ENCODE results near the gene KLHL22.
"Not testable (repeated sequence)": the region's sequence is repeated elsewhere in the genome, so short reads cannot be mapped to it uniquely, and the experiment has no call there.

The KLHL22 gene

DNA sequence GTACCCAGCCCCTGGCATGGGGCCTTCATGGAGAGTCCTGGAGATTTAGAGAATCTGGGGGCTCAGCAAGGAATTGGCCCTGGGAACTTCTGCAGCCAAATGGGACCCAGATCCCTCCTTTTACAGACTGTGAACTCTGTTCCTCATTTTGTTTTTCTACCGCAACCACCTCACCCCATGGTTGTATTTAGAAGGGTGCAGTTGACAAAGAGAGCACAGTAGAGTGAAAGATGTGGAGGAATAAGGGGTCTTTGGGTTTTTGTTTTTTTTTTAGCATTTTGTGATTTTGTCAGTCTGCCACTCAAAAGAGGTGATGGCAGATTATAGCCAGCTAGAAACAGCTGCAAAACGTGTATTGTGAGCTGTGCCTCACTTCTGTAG lies 99.7 kb downstream of the KLHL22 start:
- no peak for DNase-seq

DNA sequence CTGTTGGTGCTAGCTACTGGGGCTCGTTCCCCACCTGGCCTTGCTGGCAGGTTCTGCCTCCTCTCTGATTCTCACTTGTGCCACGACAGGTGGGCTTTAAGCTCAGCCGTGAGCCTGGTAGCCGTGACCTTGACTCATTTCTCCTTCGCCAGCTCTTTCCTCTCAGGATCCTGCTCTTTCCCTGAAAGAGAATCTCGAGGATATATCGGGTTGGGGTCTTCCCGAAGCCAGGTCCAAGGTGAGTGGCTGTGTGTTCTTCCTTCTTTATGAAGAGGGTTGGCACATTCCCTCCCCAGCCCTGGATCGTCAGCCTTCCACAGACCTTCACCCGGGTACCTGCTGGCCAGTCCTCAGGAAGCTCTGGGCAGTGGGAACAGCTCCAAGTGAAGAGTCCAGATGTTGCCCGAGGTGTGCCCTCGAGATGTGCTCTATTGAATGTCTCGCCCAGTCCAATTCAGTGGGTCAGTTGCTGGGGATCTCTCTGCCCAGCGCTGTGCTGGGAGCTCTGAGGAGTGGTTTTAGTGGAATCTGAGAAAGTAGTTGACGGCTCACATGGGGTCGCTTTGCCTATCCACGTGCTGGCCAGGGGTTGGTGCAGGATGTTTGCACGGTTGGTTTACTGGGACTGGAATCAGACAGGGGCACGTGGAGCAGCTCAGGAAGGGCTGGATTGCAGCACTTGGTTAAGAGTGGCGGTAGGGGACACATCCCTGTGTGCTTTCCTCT lies 100.3 kb downstream of the KLHL22 start:
- DNase-seq = no peak

DNA sequence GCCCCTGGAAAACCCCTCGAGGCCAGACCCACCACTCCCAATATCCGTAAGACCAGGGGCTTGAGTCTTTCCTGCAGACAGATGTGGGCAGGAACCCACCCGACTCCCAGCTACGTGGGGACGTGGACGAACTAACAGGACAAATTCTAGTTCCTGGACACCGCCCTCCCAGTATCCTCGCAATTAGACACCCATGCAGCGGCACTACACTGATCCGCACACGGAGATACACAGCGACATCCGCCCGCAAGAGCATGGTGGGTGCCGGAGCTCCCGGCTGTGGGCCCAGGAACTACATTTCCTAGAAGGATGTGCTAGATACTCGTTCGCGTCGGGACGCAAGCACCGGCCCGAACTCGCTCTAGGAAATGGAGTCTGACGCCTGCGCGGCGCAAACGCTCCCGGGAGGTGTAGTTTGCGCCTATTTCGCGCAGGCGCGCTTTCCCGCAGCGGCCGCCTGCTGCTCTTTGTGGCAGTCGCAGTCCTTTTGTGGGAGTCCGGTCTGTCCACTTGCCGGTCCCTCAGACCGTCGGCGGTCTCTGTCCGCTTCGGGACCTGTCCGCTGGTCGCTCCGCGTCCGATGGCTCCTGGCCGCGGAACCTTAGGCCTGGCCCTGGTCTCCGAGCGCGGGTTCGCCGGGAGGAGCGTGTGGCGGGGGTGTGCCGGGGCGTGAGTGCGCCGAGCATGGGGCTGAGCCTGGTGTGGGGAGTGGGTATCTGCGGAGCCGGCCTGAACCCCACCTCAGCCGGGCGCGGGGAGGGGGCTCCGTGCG lies 101.7 kb downstream of the KLHL22 start, which contains the start of gene ZNF74:
ZNF74 (plus strand) TSS at position 447 of the 772 bp plus-strand sequence. CDS start 478 bp downstream, outside the sequence.
- DNase-seq = peak; percentile 95

- no peak for DNase-seq
These were observed 102.5 kb downstream of the KLHL22 start for GRCh38 chr22:20392983-20393704.

- DNase-seq = not testable (repeated sequence)
These were observed 103.2 kb downstream of the KLHL22 start for GRCh38 chr22:20392365-20392881.

All from NCI-H1092 treated with DMSO at 0.1 percent for 48 hours (cell line).